Naive thymus-derived CD8-positive, alpha-beta T cell (primary cell): Measurements from ENCODE around the gene HNRNPH2. TPM values are rescaled to one million over a fixed set of nuclear protein-coding genes. Genes with fewer than 3 reads are reported as not detected.

ENCODE experiments used
- ATAC-seq, 2 donors: fragments of 150-1000 bp; cut with Tn5 transposase in 1 of 2; sonication (Bioruptor Pico), chemical (Tn5 transposase) in 1 of 2; 1 replicate in 1 of 2; 2 replicates in 1 of 2; pipeline ENCODE4 v1.10.0; 2021; ENCODE audit warnings: mild to moderate bottlenecking in 2 of 2, moderate library complexity in 2 of 2
- POLR2A ChIA-PET: fragments of 350-600 bp; sonication (Branson Sonifier 250); formaldehyde crosslinking; loops from one replicate; lab custom pipeline; 2021; ENCODE audit warnings: antibody characterized with exemption; lab: Charles Lee
- DNase-seq, 10 donors: peaks; one replicate each; pipeline versions ENCODE4 v3.0.0 to v3.0.0-alpha.2; 2020 to 2022
- H3K27ac Mint-ChIP-seq, 10 donors: one replicate each; pipeline ENCODE4 v1.8.0; 2020 to 2022; ENCODE audit warnings: mild to moderate bottlenecking in 10 of 10, mixed read lengths in 10 of 10, moderate library complexity in 4 of 10, inconsistent platforms in 1 of 10
- H3K27me3 Mint-ChIP-seq, 5 donors: one replicate each; pipeline ENCODE4 v1.8.0; 2021 to 2022; ENCODE audit warnings: mixed read lengths in 5 of 5
- H3K36me3 Mint-ChIP-seq, 3 donors: one replicate each; pipeline ENCODE4 v1.8.0; 2020 to 2022; ENCODE audit warnings: mixed read lengths in 3 of 3, mild to moderate bottlenecking in 2 of 3, inconsistent platforms in 1 of 3
- H3K4me1 Mint-ChIP-seq, 4 donors: one replicate each; pipeline ENCODE4 v1.8.0; 2021 to 2022; ENCODE audit warnings: mixed read lengths in 4 of 4
- H3K4me3 Mint-ChIP-seq, 10 donors: one replicate each; pipeline ENCODE4 v1.8.0; 2020 to 2022; ENCODE audit warnings: mild to moderate bottlenecking in 10 of 10, mixed read lengths in 10 of 10, moderate library complexity in 6 of 10, inconsistent platforms in 1 of 10
- H3K9me3 Mint-ChIP-seq, 9 donors: one replicate each; pipeline ENCODE4 v1.8.0; 2020 to 2022; ENCODE audit warnings: mixed read lengths in 9 of 9, mild to moderate bottlenecking in 3 of 9, inconsistent platforms in 1 of 9, moderate library complexity in 1 of 9
- polyA plus RNA-seq, 3 donors: library from polyadenylated mRNA; unstranded; fragments of 300-500 nt; fragmentation: Illumina TruSeq; gene quantifications; one replicate each; pipeline ENCODE4 v1.2.3, GENCODE V29; 2021
- total RNA-seq, 8 experiments: library from RNA in 2 of 8; stranded (reverse) in 2 of 8; gene quantifications; one replicate each; pipeline ENCODE4 v1.2.3 and lab custom pipeline; 2021 to 2026

The HNRNPH2 gene, protein sequence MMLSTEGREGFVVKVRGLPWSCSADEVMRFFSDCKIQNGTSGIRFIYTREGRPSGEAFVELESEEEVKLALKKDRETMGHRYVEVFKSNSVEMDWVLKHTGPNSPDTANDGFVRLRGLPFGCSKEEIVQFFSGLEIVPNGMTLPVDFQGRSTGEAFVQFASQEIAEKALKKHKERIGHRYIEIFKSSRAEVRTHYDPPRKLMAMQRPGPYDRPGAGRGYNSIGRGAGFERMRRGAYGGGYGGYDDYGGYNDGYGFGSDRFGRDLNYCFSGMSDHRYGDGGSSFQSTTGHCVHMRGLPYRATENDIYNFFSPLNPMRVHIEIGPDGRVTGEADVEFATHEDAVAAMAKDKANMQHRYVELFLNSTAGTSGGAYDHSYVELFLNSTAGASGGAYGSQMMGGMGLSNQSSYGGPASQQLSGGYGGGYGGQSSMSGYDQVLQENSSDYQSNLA
- total RNA-seq (10 to 100 TPM; 47.7 to 49.4 TPM), polyA plus RNA-seq (10 to 100 TPM; 75.2 to 99.6 (median 86.0) TPM), total RNA-seq (lab: John Stamatoyannopoulos, UW) (26.3 to 82.2 (median 59.0) reads per million in 6 experiments)

DNA sequence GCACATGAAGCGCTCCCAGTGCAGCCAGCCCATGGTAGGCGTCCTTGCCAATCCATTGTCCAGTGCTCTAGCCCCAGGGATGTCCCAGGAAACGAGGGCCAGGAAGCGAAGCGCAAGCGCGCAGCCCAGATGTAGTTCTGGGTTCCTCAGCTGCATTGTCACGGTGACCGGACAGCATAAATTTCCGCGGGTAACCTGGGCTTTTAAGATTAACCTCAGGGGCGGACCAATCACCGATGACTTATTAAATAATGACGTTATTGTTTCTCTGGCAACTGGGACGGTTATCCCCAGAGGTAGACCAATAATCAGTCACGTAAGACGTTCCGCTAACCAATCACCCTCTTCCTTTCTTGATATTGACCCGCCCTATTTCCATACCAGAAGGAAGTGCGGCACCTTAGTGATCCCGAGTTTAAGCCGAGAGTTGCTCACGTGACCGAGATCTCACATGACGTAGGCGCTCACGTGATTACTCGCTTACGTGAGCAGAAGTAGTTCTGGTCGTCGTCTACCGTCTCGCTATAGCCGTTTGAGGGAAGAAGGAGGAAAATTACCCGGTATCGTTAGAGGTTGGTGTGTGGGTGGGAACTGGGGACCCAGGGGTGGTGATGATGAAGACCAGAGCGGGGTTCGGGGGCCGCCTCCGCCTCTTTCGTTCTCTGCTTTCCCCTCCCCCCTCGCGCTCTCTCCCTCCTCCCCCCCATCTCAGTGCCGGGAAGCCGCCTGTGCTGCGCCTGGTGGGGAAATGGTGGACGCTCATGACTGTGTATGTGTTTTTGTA is at the start of gene HNRNPH2, which contains the start of gene GLA:
HNRNPH2 (plus strand) TSS at position 475 of the 784 bp plus-strand sequence. CDS start 3,767 bp downstream, outside the sequence.
GLA (minus strand) TSS at position 178 of the 784 bp plus-strand sequence; CDS start at position 156, 22 bp downstream.
- peaks cover 14 to 40% (median 33%) of the 10 kb centered on the region in 4 donors for H3K4me1 Mint-ChIP-seq
- H3K4me3 Mint-ChIP-seq = peak within 1 kb of the TSS; percentile 90 to 99 (median 94)
- no peaks in the 10 kb centered on the region for H3K9me3 Mint-ChIP-seq
- POLR2A ChIA-PET = interaction anchor here (1.0 to 1.9 kb wide), 2 partner anchors 17 to 60 kb away, joined by 3 to 6 read pairs; partner anchors contain the start of genes RPL36A and TIMM8A
- ATAC-seq (peak; percentile 89 to 90), DNase-seq (peak; percentile 56 to 95 (median 88))
- H3K27ac Mint-ChIP-seq = peak within 1 kb of the TSS; percentile 97 to 100 (median 99)
- H3K27me3 Mint-ChIP-seq = no peaks in the 10 kb centered on the region
- H3K36me3 Mint-ChIP-seq = peaks cover 0 to 21% (median 0%) of the 10 kb centered on the region in 3 donors

DNA sequence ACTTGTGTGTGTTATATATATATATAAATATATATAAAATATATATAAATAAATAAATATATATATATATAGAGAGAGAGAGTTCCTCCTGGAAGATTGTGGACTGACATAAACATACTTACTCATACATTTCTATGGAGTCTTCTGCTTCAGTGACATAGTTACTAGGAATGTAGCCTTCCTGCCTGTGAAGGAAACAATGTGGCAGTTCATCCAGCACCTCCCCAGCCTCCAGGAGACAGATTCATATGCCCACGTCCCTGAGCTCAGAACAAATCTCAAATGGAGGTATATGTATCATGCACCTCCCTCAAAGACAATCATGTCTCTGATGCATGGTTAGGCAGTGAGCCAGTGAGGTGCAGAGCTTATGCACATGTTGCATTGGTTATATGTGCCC is 48.1 kb upstream of the HNRNPH2 start:
- POLR2A ChIA-PET = no interaction called here
- no peak for ATAC-seq
- H3K27ac Mint-ChIP-seq = no peak overlapping the region
- peaks cover 0 to 5% (median under 1%) of the 10 kb centered on the region in 4 donors for H3K4me1 Mint-ChIP-seq
- no peaks in the 10 kb centered on the region for H3K36me3 Mint-ChIP-seq
- no peak overlapping the region for H3K4me3 Mint-ChIP-seq
- no peak for DNase-seq
- H3K27me3 Mint-ChIP-seq = peaks cover 0 to 1% (median 0%) of the 10 kb centered on the region in 5 donors
- H3K9me3 Mint-ChIP-seq = no peaks in the 10 kb centered on the region

DNA sequence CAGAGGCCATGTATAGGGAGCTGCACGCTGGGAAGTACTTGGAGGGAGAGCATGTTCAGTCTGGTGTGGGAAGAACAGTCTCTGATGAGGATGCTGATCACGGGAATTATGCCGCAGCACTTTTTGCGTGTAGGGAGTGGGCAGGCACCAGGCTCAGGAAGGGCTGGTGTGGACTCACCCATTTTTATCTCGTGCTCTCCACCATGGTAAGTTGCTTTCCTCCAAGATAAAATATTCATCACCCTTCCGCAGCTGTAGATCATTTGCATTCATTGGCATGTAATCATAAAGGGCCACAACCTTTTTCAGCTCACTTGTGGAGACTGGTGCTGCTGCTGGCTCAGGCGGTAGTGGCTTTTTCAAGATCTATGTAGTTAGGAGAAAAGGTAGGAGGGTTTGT is 47.6 kb upstream of the HNRNPH2 start:
- no peaks in the 10 kb centered on the region for H3K36me3 Mint-ChIP-seq
- peaks cover 0 to 1% (median 0%) of the 10 kb centered on the region in 5 donors for H3K27me3 Mint-ChIP-seq
- no peak for ATAC-seq
- H3K27ac Mint-ChIP-seq = no peak overlapping the region
- POLR2A ChIA-PET = no interaction called here
- H3K4me1 Mint-ChIP-seq = peaks cover 0 to 5% (median under 1%) of the 10 kb centered on the region in 4 donors
- no peak for DNase-seq
- H3K4me3 Mint-ChIP-seq = no peak overlapping the region
- no peaks in the 10 kb centered on the region for H3K9me3 Mint-ChIP-seq

DNA sequence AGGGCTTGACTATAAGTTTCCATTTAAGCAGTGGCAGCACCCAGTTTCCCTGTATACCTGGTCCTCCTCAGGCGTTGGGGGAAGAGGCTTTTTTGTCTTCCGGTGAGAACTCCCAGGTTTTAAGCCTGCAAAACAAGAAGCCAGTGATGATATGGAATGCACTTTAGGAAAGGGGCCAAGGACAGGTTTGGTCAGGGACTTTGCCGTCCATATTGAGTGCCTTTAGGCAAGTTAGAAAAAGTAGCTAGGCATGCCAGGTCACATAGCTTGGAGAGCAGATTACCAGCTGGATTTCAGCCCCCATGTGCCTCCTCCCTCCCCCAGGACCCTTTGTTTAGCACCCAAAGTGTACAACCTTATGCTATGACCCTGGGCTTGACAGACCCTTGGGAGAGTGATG is 45.9 kb upstream of the HNRNPH2 start:
- ATAC-seq = no peak
- Mint-ChIP-seq H3K27me3 (peaks cover 0 to 1% (median 0%) of the 10 kb centered on the region in 5 donors), H3K9me3 (no peaks in the 10 kb centered on the region), H3K36me3 (no peaks in the 10 kb centered on the region), H3K27ac (no peak overlapping the region), H3K4me1 (peaks cover 0 to 5% (median under 1%) of the 10 kb centered on the region in 4 donors), H3K4me3 (no peak overlapping the region)
- POLR2A ChIA-PET = no interaction called here
- no peak for DNase-seq

- H3K36me3 Mint-ChIP-seq = no peaks in the 10 kb centered on the region
- peaks cover 0 to 1% (median 0%) of the 10 kb centered on the region in 5 donors for H3K27me3 Mint-ChIP-seq
- H3K4me1 Mint-ChIP-seq = peaks cover 0 to 5% (median under 1%) of the 10 kb centered on the region in 4 donors
- ATAC-seq = no peak
- no peak overlapping the region for H3K4me3 Mint-ChIP-seq
- POLR2A ChIA-PET = no interaction called here
- no peak overlapping the region for H3K27ac Mint-ChIP-seq
- no peak for DNase-seq
- H3K9me3 Mint-ChIP-seq = no peaks in the 10 kb centered on the region
Observed at GRCh38 chrX:101362757-101363156, 45.3 kb upstream of the HNRNPH2 start.

- DNase-seq = no peak
- H3K4me1 Mint-ChIP-seq = peaks cover 0 to 8% (median 0%) of the 10 kb centered on the region in 4 donors
- H3K27ac Mint-ChIP-seq = no peak overlapping the region
- H3K4me3 Mint-ChIP-seq = no peak overlapping the region
- no peaks in the 10 kb centered on the region for H3K9me3 Mint-ChIP-seq
- no peak for ATAC-seq
- H3K36me3 Mint-ChIP-seq = no peaks in the 10 kb centered on the region
- POLR2A ChIA-PET = no interaction called here
- peaks cover 0 to 9% (median 0%) of the 10 kb centered on the region in 5 donors for H3K27me3 Mint-ChIP-seq
Observed at GRCh38 chrX:101365301-101365795, 42.7 kb upstream of the HNRNPH2 start.

- ATAC-seq (no peak), DNase-seq (no peak)
- peaks cover 0 to 16% (median 0%) of the 10 kb centered on the region in 4 donors for H3K4me1 Mint-ChIP-seq
- peak overlapping the region in 1 of 10 donors; percentile 45 for H3K4me3 Mint-ChIP-seq
- peaks cover 0 to 9% (median 0%) of the 10 kb centered on the region in 5 donors for H3K27me3 Mint-ChIP-seq
- no peaks in the 10 kb centered on the region for H3K9me3 Mint-ChIP-seq
- no peak overlapping the region for H3K27ac Mint-ChIP-seq
- POLR2A ChIA-PET = no interaction called here
- no peaks in the 10 kb centered on the region for H3K36me3 Mint-ChIP-seq
Observed at GRCh38 chrX:101368800-101369199, 39.2 kb upstream of the HNRNPH2 start.

DNA sequence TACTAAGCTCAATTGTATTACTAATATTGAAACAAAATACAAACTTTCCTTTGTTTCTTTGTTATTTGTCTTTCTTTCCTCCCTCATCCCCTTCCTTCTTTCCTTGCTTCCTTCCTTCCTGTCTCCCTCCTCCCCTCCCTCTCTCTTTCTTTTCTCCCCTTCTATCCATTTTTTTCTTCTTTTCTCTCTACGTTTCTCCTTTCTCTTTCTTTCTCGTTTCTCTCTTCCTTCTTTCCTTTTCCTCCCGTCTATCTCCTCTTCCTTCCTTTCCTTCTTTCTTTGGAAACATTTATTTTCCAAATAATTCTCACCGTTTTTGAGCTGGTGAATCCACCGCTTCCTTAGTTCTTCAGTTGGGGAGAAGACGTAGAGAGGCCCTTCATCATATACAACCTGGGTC is 38.3 kb upstream of the HNRNPH2 start:
- POLR2A ChIA-PET = no interaction called here
- H3K27ac Mint-ChIP-seq = no peak overlapping the region
- DNase-seq (no peak), ATAC-seq (no peak)
- no peaks in the 10 kb centered on the region for H3K36me3 Mint-ChIP-seq
- peaks cover 0 to 16% (median 0%) of the 10 kb centered on the region in 4 donors for H3K4me1 Mint-ChIP-seq
- no peak overlapping the region for H3K4me3 Mint-ChIP-seq
- H3K27me3 Mint-ChIP-seq = peaks cover 0 to 9% (median 0%) of the 10 kb centered on the region in 5 donors
- H3K9me3 Mint-ChIP-seq = no peaks in the 10 kb centered on the region

- Mint-ChIP-seq H3K27me3 (peaks cover 0 to 9% (median 0%) of the 10 kb centered on the region in 5 donors), H3K9me3 (no peaks in the 10 kb centered on the region), H3K27ac (peak overlapping the region in 1 of 10 donors; percentile 13), H3K4me1 (peaks cover 0 to 16% (median 0%) of the 10 kb centered on the region in 4 donors), H3K36me3 (no peaks in the 10 kb centered on the region), H3K4me3 (peak overlapping the region in 1 of 10 donors; percentile 25)
- ATAC-seq (no peak), DNase-seq (no peak)
- POLR2A ChIA-PET = no interaction called here
Observed at GRCh38 chrX:101370888-101371504, 37.0 kb upstream of the HNRNPH2 start.

DNA sequence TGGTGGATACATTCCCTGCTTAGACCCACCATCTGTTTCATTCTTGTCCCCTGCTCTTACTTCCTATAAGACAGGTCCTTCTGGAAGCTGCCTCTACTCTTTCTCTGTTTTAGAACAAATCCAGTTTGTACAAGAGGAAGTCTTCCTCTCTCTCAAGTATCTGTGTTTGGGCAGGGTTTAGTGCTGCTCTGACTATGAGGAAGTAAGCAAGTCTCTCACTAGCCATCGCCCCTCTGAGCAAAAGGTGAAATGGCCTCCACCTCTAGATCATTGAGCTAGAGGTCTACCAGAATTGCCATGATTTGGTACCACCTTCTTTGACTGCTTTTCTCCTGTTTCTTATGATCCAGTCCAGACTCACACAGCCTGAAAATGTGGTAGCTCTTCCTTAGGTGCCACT is 30.5 kb upstream of the HNRNPH2 start:
- DNase-seq = no peak
- no peak for ATAC-seq
- Mint-ChIP-seq H3K9me3 (no peaks in the 10 kb centered on the region), H3K36me3 (no peaks in the 10 kb centered on the region), H3K4me1 (peaks cover 0 to 14% (median 0%) of the 10 kb centered on the region in 4 donors), H3K27me3 (peaks cover 0 to 3% (median 0%) of the 10 kb centered on the region in 5 donors), H3K4me3 (no peak overlapping the region), H3K27ac (peak overlapping the region in 1 of 10 donors; percentile 75)
- POLR2A ChIA-PET = no interaction called here

GRCh38 chrX:101383679-101384205 is 24.3 kb upstream of the HNRNPH2 start:
- H3K27me3 Mint-ChIP-seq = peaks cover 0 to 3% (median 0%) of the 10 kb centered on the region in 5 donors
- POLR2A ChIA-PET = no interaction called here
- no peak for DNase-seq
- H3K4me3 Mint-ChIP-seq = peak overlapping the region in 1 of 10 donors; percentile 52
- H3K9me3 Mint-ChIP-seq = no peaks in the 10 kb centered on the region
- H3K27ac Mint-ChIP-seq = peak overlapping the region in 1 of 10 donors; percentile 51
- ATAC-seq = no peak
- peaks cover 0 to 12% (median 0%) of the 10 kb centered on the region in 4 donors for H3K4me1 Mint-ChIP-seq
- H3K36me3 Mint-ChIP-seq = no peaks in the 10 kb centered on the region
